Measurements from ENCODE around the gene CDK14.

DNA sequence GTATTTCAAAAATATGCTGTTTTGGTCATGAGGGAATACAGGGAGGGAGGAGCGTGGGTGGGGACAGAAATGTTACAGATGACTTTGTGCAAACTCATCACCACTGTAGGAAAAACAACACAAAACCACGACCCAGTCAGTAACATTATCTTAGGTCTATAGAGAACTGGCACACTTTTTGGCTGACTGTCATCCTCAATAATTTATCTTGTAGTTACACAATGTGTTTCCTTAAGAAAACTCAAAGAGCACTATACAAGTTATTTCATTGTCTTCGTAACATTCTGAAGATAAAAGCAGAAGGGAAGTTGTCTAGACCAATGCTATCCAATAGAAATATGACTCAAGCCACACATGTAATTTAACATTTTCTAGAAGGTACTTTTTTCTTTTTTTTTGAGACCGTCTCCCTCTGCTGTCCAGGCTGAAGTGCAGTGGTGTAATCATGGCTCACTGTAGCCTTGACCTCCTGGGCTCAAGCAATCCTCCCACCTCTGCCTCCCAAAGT is 16.9 kb upstream of the CDK14 start:
- no peak for TF ChIP-seq EZH2phosphoT487 (IDR thresholded peaks at IDR 0.05; ENCODE audit: low read depth)
- TF ChIP-seq, protein P1, sequence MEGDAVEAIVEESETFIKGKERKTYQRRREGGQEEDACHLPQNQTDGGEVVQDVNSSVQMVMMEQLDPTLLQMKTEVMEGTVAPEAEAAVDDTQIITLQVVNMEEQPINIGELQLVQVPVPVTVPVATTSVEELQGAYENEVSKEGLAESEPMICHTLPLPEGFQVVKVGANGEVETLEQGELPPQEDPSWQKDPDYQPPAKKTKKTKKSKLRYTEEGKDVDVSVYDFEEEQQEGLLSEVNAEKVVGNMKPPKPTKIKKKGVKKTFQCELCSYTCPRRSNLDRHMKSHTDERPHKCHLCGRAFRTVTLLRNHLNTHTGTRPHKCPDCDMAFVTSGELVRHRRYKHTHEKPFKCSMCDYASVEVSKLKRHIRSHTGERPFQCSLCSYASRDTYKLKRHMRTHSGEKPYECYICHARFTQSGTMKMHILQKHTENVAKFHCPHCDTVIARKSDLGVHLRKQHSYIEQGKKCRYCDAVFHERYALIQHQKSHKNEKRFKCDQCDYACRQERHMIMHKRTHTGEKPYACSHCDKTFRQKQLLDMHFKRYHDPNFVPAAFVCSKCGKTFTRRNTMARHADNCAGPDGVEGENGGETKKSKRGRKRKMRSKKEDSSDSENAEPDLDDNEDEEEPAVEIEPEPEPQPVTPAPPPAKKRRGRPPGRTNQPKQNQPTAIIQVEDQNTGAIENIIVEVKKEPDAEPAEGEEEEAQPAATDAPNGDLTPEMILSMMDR (IDR thresholded peaks at IDR 0.05; ENCODE audit: low read depth, low read length), result no peak

Data from OCI-LY3 (cell line).